8988T (cell line): Measurements from ENCODE around the gene AFAP1L2.
A peak's percentile ranks its signal among the peaks of the same experiment; 100 is the strongest.

Experiments used
- DNase-seq: peaks from one replicate; pipeline ENCODE4 v3.0.0; 2011

Gene AFAP1L2

DNA sequence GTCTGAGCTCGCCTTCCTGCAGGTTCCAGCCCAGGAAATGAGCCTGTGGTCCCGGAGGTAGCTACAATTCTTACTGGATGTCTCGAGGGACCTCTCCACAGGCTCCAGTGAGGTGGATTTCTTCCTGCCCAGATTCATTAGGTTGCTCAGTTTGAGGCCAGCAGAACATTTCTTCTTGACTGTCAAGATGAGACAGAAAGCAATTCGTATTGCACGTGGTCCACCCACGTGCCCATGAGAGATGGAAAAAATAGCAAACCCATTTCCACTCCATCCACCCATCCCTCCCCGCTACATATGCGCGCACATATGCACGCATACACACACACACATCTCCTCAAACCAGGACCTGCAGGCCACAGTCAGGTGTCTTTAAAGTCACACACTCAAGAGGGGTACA is 96.6 kb downstream of the AFAP1L2 start:
- DNase-seq = no peak

DNA sequence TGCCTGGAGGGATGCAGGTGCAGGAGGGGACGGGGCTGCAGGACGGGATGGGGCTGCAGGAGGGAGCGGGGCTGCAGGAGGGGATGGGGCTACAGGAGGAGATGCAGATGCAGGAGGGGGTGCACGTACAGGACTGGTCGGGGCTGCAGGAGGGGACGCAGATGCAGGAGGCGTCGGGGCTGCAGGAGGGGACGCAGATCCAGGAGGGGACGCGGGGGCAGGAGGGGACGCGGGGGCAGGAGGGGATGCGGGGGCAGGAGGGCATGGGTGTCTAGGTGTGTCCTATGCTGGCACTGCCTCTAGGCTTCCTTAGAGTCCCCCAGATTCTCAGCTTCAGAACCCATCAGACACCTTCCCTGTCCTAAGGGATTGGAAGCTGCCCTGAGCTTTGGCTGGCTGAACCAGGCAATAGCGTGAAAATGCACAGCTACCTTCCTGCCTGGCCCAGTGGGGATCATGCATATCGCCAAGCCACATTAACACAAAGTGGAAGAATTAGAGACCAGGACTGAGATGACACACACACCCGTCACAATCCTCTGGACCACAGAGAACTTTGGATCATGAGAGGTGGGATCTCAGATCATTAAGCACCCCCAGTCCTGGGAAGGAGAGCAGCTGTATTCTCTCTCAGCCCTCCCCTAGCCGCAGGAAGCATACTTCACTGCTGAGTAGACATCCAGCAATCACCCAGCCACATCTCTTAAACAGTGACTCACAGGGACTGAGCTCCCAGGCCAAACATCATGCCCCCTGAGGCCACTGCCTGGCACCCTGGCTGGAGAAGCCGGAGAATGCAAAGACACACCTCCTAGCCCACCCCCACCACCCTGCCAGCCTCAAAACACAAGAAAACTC is 98.0 kb downstream of the AFAP1L2 start:
- DNase-seq = peak; percentile 92

DNA sequence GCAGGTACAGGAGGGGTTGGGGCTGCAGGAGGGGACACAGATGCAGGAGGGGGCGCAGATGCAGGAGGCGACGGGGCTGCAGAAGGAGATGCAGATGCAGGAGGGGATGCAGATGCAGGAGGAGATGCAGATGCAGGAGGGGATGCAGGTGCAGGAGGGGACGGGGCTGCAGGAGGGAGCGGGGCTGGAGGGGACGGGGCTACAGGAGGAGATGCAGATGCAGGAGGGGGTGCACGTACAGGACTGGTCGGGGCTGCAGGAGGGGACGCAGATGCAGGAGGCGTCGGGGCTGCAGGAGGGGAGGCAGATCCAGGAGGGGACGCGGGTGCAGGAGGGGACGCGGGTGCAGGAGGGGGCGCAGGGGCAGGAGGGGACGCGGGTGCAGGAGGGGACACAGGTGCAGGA is 98.8 kb downstream of the AFAP1L2 start:
- no peak for DNase-seq

DNA sequence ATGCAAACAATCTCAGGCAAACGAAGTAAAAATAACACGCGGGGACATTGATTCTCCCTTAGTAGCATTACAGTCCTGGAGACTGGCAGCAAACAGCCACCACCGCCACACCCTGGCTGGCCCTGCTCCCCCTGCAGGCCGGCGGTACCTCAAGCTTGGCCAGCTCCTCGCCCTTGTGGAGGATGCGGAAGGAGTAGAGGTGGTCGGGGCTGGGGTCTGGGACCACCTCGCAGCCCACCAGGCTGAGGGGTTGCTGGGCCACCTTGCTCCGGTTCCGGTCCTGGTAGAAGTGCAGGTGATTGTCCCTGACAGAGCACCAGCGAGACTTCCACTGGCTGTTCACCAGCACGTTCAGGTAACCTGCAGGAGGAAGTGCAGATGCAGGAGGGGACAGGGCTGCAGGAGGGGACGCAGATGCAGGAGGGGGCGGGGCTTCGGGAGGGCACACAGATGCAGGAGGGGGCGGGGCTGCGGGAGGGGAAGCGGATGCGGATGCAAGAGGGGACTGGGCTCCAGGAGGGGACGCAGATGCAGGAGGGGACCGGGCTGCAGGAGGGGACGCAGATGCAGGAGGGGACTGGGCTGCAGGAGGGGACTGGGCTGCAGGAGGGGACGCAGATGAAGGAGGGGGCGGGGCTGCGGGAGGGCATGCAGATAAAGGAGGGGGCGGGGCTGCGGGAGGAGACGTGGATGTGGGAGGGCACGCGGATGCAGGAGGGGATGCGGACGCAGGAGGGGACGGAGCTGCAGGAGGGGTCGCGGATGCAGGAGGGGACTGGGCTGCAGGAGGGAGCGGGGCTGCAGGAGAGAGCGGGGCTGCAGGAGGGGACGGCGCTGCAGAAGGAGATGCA is 99.5 kb downstream of the AFAP1L2 start:
- DNase-seq = peak; percentile 46

DNA sequence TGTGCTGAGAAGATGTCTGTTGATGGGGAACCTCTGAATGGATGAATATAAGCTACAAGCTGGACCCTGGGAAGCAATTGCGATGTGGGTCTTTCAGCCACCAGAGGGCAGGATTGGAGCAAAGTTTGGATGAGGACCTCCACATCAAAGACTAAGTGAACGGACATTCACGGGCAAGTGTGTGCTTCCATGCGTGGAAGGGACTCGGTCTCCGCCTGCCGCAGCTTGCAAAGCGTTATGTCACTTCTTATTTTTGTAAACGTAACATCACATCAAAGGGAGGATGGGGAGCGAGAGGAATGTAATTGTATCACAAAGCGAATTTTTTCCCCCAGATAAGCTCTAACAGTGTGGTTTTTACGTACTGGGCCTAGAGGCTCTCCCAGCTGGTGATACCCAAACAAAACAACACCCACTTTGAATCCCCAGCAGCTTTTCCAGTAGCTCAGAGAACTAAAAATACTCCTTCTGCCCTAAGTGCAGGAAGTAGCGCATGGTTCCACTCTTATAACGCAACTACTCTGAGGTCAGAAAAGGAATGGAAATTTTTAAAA is 100.2 kb downstream of the AFAP1L2 start:
- peak; percentile 51 for DNase-seq

DNA sequence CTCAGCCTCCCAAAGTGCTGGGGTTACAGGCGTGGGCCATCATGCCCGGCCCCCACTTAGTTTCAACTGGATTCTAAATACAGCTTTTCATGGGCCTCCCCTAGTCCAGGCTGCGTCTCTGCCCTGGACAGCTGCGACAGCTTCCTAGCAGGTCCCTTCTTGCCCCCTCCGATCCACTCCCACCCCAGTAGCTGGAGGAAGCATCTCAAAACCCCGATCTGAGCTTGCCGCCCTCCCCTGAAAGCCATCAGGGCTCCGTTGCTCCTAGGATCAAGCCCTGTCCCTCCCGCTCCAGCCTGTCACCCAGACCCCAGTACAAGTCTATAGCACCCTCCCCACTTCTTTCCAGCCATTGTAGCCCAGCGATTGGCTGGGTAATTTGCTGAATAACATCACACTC is 100.7 kb downstream of the AFAP1L2 start:
- no peak for DNase-seq

DNA sequence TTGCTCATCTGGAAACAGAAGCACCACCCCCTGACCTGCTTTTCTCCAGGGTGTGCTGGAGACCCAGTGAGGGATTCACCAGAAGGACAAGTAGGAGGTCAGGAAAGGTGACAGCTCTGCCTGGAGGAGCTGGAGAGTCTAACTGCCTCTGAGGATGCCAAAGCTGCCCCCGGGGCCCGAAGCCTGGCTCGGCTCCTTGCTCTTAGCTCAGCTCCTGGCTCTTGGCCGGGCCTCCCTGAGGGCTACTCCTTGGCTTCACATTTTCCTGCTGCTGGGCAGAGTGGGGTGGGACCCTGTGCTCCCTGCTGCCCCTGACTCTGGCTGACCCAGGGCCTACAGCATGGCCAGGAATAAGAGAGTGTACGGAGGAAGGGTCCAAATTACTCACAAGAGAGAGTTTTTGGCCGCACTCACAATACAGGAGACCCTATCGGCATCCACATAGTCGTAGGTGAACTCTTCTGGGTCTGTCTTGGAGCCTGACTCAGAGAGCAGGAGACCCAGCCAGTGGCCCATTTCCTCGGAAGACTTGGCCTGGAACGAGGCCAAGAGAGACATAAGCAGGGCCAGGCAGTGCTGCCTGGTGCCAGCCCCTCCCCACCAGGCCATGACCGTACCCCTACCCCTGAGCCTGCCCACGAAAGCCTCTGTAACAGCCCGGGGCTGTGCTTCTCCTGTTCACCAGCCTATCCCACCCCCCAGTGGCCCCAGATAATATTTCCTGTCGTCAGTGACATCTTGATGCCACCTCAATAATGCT is 102.2 kb downstream of the AFAP1L2 start:
- DNase-seq = no peak

DNA sequence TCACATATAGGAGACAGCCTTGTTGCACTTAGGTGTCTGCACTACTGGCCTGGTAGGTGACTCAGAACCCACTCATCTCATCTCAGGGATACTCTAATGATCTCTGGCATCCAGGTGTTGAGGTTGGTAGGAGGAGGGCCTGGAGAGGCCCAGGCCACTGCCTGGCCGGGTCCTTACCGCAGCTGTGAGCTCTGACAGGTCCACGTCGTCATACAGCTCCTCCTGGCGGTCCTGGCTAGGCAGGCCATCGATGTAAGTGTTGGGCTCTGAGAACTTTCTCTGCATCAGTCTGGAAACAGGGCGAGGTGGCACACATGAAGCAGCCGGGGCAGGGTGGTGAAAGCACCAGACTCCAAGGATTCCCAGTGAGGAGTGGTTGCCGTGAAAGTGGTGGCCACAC is 103.1 kb downstream of the AFAP1L2 start:
- no peak for DNase-seq

DNA sequence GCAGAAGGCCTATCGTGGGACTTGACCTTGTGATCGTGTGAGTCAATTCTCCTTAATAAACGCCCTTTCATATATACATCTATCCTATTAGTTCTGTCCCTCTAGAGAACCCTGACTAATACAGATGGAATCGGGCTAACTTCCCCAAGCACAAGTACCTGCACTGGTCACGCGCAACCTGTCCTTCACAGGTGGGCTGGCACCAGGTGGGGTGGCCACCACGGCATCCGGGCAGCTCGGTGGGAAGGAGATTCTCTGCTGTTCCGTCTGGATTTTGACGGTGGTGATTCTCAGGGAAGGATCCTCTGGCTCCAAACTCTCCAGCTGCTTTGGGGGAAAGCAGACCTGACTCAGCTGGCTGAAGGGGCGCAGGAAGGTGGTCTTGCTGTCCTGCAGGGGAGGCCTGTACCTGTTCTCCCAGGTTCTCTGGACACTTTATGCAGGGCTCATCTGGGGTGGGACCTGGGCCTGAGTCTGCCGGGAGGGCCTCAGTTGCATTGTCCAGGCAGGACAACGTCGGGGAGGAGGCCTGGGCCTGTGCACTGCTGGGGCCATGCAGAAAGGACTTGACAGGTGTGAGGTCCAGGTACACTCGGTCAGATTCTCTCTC is 104.2 kb downstream of the AFAP1L2 start:
- DNase-seq = no peak

DNA sequence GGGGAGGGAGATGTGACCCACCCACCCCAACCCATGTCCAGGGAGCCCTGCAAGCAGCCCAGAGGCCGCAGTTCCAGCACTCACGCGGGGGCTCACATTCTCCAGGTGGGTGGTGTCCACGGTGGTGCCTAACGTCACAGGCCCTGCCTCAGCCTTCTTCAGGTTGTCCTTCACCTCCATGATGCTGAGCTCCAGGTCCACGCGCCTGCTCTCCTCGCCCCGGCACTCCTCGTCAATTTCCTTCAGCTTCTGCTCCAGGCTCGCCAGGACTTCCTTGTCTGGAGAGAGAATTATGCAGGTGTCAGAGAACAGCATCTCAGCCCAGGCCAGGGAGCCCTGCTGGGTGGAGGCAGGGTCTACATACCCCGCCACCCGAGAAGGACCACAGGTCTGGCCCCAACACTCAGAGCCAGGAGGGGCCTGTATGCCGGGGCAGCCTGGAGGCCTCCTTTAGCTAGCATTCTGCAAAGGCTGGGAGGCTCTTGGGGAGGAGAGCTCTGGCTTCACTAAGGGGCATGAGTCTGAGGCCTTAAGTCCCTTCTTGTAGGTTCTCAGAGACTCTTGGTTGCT is 107.1 kb downstream of the AFAP1L2 start:
- DNase-seq = no peak

DNA sequence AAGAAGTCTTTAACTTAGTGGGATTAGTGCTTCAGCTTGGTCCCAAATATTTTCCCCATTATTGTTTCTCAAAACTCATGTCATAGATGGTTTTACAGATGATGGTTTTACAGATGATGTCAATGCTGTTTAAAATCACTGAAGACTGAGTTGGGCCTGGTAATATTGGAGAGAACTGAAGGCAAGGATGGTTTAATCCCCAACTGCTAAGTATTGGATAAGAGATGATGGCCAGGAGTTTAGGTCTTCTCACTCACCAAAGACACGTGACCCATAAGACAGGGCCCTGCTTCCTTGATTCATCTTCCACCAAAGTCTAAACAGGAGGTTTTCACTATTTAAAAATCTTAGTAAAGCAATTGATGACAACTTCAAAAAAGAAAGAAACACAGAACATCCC is 108.9 kb downstream of the AFAP1L2 start:
- DNase-seq = no peak

DNA sequence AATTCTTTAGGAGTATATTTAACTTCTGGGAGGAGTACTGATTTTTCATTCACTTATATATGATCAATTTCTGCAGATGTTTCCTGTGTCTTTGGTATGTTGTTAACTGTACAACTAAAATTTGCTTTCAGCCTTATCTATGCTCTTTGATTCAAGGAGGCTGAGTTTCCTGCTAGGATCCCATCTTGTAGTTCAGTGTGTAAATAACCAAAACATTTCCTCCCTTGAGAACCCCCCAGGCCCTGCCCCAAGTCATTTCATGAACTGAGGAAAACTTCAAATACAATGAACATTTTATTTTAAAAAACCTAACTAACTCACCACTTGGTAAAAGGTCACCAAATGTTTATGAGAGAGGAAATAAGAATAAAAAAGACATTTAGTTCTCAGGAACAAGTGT is 109.8 kb downstream of the AFAP1L2 start:
- DNase-seq = no peak

DNA sequence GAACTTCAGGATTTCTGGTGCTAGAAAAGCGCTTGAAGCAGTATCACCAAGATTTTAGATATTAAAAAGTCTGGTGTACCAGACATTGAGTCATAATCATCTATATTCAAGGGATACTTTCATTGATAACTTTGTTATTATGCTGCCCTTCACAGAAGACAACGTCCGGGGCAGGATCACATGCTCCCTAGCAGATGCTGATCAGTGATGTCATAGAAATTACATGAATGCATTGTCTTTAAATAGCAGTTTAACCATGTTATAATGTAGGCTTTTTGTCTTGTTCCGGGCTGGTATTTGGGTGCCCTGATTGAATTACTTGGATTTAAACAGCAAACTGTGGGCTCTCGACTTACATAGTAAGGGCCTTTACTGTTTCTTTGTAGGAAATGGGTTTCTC is 111.2 kb downstream of the AFAP1L2 start:
- DNase-seq = no peak

DNA sequence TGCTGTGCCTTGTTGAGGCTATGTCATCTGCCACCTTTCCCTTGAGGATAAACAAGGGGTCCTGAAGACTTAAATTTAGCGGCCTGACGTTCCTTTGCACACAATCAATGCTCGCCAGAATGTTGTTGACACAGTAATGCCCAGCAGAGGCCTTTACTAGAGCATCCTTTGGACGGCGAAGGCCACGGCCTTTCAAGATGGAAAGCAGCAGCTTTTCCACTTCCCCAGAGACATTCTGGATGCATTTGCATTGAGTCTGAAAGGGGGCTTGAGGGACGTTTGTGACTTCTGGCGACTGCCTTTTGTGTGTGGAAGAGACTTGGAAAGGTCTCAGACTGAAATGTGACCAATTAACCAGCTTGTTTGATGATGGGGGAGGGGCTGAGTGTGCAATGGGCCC is 112.8 kb downstream of the AFAP1L2 start:
- DNase-seq = no peak

DNA sequence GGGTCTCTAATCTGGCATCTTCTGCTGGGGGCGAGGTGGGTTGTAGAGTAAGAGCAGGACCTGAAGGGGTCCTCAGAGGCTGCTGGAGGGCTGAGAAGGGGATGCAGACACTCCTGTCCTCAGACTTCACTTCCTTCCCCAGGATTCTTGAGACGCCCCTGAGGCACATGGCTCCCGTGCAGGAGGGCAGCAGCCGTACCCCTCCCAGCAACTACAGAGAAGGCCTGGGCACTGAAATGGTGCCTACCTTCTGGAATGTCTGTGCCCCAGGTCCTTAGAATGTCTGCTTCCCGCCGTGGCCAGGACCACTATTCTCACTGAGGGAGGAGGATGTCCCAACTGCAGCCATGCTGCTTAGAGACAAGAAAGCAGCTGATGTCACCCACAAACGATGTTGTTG is 113.2 kb downstream of the AFAP1L2 start:
- DNase-seq = no peak

DNA sequence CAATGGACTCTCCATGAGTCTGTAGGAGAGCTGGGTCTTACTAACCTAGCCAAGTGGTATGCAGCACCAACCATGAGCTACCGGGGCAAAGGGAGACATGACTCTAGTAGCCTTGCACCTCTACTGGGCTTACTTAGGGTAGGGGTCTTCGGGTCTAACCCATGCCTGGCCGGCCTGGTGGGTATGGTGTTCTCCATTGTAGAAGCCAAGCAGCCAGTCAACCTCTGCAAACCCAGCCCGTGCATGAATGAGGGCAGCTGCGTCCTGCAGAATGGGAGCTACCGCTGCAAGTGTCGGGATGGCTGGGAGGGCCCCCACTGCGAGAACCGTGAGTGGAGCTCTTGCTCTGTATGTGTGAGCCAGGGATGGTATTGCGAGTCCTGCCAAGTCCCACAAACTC is 114.3 kb downstream of the AFAP1L2 start:
- no peak for DNase-seq

DNA sequence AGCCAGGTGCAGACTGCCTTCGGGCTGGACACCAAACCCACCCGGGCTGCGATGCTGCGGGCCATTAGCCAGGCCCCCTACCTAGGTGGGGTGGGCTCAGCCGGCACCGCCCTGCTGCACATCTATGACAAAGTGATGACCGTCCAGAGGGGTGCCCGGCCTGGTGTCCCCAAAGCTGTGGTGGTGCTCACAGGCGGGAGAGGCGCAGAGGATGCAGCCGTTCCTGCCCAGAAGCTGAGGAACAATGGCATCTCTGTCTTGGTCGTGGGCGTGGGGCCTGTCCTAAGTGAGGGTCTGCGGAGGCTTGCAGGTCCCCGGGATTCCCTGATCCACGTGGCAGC is 115.2 kb downstream of the AFAP1L2 start:
- DNase-seq = no peak

DNA sequence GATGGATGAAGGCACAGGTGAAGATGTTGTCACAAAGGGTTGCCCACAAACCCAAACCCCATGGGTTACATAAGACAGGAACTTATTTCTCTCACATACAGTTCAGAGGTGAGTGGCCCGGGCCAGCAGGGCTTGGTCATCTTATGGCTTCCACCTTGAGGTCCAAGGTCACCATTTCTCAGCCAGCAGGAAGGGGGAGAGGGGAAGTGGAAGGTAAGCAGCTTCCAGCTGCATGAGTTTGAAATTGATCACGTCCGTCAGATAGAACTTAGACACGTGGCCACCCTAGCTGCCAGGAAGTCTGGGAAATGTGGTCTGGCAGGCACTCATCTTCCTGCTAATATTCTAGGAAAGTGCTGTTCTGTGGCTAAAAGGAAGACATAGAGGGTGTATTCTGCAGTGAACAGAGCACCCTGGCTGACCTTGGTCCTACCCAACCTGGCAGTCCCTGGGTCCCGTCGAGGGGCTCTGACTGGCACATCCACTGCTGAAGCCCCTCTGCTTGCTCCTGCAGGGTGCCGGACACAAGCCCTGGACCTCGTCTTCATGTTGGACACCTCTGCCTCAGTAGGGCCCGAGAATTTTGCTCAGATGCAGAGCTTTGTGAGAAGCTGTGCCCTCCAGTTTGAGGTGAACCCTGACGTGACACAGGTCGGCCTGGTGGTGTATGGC is 115.7 kb downstream of the AFAP1L2 start:
- no peak for DNase-seq

DNA sequence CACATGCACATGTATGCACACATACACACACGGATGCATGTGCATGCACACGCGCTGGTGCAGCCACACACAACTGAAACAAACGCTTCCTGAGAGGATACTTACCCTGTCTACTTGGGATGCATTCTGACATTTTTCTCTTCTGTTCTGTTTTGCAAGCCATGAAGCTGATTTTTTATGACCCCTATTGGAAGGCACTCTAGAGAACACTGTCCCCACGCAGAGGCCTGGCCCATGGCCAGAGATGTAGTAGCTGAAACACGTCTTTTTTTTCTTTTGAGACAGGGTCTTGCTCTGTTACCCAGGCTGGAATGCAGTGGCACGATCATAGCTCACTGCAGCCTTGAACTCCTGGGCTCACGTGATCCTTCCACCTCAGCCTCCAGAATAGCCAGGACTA is 117.4 kb downstream of the AFAP1L2 start:
- no peak for DNase-seq

DNA sequence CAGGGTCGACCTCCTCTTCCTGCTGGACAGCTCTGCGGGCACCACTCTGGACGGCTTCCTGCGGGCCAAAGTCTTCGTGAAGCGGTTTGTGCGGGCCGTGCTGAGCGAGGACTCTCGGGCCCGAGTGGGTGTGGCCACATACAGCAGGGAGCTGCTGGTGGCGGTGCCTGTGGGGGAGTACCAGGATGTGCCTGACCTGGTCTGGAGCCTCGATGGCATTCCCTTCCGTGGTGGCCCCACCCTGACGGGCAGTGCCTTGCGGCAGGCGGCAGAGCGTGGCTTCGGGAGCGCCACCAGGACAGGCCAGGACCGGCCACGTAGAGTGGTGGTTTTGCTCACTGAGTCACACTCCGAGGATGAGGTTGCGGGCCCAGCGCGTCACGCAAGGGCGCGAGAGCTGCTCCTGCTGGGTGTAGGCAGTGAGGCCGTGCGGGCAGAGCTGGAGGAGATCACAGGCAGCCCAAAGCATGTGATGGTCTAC is 118.3 kb downstream of the AFAP1L2 start:
- DNase-seq = no peak

DNA sequence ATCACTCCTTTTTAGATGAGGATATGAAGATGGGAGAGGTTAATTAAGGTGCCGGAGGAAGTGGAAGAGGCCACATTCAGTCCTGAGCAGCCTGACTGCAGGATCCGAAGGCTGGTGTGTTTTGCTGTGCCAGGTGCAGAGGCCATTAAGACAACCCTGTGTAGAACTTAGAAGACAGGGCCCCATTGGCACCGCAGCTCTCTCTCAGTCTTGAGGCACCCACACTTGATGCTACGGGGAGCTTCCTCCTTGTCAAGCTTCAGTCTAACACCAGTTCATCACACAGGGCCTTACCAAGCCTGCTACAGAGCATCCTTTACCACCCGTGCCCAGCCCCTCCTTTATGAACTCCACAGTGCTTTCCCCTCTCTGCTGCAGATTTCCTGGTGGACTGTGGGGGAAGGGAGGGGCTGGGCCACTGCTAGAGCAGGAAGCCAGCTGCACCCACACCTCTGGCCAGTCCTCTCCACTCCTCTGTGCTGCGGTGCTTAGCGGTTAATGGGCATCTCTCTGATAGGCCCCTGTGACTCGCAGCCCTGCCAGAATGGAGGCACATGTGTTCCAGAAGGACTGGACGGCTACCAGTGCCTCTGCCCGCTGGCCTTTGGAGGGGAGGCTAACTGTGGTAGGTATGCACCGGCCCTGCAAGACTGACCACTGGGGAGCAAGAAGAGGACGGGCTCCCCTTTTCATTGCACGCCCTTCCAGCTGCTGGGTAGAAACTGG is 119.8 kb downstream of the AFAP1L2 start:
- DNase-seq = no peak
